DMS114 treated with DMSO at 0.1 percent for 48 hours (cell line): ENCODE results near the gene SLC17A1.
"Not testable (repeated sequence)": the region's sequence is repeated elsewhere in the genome, so short reads cannot be mapped to it uniquely, and the experiment has no call there.

Experiments used
- DNase-seq: peaks from one replicate; lab custom pipeline; 2025; ENCODE audit not compliant: unreplicated experiment; lab: John Stamatoyannopoulos, UW

Gene SLC17A1

DNA sequence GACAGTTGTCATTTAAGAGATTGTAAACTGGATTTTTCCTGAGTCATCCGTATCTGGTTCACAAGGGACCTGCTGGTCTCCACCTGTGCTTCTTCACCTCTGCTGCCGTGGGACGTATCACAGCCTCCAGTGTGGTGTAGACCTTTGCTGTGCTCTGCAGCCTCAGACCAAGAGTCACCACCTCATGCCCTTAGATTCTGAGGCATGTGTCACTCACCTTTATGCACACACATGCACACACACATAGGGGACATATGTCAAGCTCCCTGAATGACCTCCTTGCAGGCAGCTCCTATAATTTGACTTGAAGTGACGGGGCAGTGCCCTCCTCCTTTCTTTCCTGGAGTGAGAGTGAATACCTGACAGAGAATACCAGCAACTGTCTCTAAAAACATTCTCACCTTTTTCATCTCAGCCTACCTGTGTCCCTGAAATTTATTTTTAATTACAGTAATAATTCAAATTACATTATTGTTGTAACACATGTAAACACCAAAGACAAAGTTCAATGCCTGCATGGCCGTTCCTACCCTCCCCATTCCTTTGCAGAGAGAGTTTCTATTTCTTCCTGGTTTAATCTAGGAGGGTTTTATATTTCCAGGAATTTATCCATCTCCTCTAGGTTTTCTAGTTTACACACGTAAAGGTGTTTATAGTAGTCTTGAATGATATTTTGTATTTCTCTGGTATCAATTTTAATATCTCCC is 73.8 kb downstream of the SLC17A1 start:
- no peak for DNase-seq

DNA sequence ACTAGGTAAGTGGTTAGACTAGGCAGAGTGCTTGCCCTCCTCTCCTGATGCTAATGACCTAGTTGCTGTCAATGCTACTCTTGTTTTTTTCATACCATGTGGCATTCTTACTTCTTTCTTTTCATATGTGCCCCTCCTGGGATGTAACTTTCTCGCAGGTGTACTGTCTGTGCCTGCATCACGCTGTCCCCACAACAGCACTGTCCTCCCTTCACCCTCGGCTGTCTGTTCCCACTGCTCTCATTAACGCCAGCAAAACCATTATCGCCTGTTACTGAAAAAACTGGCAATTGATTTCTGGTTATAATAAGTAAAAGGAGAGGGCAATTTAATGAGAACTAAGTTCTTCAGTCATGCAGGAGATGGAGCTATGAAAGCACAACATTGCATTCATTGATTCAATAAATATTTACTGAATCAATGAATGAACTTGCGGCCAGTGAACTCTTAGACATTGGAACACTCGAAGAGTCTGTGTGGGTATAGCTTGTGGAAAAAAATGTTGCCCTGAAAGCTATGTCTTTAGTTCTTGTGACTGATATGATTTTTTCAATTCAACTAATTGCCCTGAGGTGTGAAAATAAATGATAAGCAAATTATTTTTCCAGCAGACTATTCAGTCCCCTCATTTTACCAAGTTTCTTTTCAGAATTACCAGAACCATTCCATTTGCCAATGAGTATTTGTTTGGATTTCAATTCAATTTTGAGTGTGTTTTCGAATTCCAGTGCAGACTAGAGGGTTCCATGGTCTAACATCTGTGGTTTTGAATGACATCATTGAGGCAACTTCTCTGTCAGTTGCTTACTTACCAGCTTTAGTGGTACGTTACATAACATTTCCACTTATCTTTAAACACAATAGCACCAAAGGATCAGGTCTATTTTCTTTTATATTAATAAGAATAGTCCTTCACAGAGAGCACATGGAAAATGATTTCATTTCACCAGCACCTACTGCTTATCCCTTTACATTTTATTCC is 75.2 kb downstream of the SLC17A1 start:
- no peak for DNase-seq

DNA sequence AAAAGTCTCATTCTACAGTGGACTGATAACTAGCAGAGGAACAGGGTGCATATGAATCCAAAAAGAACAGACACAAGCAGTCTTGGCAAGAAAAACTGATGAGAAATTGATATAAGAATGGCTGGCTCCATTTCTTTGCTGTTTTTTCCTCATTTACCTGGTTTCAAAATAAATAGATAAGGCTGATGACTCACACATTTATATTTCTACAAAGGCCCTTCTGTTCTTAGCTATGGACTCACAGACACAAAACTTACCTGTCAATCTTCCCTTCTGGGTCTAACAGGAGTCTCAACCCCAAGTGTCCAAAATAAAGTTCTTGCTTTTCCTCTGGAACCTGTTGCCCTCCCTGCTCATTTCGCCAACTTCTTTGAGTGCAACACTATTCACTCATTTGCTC is 76.4 kb downstream of the SLC17A1 start:
- no peak for DNase-seq

DNA sequence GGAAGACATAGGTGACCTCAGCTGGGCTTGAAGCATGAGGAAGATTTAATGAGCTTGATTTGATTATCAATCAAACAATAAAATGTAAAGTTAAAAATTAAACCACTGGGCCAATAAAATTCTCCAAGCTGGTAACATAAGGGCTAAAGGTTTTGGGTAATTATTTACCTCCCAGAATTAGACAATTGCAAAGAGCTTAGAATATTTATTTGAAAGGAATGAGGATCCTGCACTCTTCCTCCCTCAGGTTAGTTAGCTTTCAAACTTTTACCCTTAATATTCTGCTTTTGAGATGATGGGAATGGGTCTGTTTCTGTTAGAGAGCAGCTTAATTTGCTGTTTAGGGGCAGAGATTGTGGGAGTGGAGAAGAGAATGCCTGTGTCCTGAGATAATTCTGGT is 77.3 kb downstream of the SLC17A1 start, which contains the start of gene SLC17A4:
Gene SLC17A4 (plus strand): TSS at position 208 of the 400 bp plus-strand sequence. CDS start 7,221 bp downstream, outside the sequence.
- no peak for DNase-seq

DNA sequence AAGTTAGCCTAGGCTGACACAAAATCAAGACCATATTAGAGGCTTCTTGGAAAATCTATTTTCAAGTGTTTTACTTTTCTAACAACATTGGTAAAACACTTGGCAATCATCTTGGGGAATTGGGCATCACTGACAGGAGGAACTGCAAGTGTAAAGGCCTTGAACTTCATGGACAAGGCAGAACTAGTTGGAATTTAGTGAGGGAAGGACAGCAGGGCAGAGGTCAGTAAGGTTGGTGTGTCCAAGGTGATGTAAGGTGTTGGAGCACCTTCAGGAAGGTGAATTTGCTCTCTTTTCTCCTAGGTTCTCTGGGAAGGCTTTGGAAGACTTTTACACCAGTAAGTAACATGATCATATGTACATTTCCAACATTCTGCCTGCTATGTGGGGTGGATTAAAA is 78.8 kb downstream of the SLC17A1 start:
- DNase-seq: no peak

DNA sequence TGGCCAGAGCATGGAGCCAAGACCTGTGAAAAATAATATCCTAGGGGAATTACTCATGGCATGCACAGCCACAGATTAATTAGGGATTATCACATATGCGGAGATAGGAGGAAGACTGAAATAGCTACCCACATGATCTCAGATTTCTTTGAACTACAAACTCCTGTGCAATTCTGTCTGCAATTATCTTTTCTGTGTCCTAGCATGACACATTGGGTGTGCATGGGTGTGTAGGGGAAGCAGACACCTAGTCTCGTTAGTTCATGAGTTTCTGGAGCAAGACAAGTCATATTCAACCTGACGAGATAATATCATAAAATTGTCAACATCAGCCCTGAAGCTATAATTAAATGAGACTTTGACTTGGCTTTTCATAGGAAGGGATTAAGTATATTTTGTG is 80.9 kb downstream of the SLC17A1 start:
- DNase-seq: no peak

DNA sequence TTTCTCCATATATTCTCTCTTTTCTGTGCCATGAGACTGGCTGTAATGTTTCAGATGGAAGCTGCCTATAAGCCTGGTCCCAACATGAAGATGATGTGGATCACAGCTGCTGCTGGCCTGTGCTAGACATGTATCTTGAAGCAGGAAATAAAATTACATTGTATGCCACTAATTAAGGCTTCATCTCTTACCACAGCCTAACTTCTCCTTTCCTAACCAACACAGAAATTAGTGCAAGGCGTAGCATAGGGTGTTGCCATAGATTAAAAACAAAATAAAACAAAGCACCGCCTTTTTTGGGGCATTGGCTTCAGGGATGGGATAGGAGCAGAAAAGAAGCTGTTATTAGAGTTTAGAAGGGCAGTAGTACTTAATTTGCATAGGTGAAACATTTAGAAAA is 82.0 kb downstream of the SLC17A1 start:
- no peak for DNase-seq

DNA sequence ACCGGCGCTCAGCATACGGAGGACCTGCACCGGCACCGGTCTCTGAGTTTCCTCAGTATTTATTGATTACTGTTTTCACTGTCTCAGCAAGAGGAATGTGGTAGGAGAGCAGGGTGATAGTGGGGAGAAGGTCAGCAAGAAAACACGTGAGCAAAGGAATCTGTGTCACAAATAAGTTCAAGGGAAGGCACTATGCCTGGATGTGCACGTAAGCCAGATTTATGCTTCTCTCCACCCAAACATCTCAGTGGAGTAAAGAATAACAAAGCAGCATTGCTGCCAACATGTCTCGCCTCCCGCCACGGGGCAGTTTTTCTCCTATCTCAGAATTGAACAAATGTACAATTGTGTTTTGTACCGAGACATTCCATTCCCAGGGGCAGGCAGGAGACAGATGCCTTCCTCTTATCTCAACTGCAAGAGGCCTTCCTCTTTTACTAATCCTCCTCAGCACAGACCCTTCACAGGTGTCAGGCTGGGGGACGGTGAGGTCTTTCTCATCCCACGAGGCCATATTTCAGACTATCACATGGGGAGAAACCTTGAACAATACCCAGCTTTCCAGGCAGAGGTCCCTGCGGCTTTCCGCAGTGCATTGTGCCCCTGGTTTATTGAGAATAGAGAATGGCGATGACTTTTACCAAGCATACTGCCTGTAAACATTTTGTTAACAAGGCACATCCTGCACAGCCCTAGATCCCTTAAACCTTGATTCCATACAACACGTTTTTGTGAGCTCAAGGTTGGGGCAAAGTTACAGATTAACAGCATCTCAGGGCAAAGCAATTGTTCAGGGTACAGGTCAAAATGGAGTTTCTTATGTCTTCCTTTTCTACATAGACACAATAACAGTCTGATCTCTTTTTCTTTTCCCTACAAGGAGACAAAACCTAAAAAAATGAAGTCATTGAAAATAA is 83.0 kb downstream of the SLC17A1 start:
- DNase-seq: not testable (repeated sequence)

DNA sequence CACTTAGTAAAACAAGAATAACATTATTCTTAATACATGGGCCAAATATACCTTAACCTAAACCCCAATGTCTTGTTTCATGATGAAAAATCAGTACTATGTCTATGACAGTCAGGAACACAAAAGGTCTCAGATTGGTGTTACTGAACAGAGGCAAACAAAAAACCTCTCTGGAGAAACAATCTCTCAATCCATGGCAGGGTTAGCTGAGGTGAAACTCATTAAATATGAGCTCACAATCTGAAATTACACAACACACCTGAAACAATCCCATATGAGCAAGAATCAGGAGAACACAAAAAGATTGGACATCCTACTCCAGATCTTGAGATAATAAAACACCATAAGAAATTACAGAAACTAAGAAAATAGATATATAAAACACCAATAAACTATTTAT is 83.8 kb downstream of the SLC17A1 start:
- no peak for DNase-seq

DNA sequence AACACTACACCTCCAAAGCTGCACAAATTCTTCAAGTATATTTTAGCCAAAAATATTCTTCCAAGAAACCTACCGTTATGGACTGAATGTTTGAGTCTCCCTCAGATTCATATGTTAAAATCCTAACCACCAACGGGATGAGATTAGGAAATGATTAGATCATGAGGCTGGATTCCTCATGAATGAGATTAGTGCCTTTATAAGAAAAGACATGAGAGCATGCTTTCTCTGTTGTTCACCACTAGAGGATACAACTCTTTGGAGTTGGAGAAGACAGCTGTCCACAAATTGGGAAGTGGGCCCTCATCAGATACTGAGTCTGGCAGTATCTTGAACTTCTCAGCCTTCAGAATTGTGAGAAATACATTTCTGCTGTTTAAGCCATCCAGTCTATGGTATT is 84.4 kb downstream of the SLC17A1 start:
- no peak for DNase-seq

DNA sequence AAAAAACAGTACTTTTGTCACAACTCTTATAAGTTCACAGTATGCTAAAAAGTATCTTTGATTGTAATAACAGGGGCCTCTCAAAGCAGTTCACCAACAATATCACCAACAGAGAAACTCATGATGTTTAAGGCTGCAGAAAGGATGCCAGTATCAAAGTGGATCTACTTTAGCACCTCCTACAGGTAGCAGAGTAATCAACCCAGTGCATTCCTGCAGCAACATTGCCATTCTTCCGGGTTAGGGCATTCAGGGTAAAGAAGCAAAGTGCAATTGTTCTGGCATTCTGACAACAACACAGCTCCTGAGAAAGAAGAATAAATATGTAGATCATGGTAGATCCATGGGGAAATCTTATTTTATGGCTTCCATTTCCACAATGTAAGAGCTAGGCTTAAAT is 84.9 kb downstream of the SLC17A1 start:
- DNase-seq: no peak

DNA sequence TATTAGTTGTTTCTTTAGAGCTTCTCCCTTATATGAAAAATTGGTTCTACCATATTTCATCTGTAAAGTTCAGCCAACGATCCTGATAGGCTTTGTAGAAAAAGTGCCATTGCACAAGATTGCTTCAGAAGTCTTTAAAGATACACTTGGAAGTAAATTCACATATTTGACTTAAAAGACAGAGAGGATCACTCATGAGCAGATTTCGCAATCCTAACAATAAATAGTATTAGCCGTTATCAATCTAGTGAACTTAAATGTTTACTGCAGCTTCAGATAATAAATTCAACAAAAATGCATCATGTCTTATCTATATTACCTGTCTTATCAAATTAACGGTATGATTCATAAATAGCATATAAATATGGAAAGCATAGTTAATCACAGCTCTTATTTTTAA is 86.0 kb downstream of the SLC17A1 start:
- no peak for DNase-seq

DNA sequence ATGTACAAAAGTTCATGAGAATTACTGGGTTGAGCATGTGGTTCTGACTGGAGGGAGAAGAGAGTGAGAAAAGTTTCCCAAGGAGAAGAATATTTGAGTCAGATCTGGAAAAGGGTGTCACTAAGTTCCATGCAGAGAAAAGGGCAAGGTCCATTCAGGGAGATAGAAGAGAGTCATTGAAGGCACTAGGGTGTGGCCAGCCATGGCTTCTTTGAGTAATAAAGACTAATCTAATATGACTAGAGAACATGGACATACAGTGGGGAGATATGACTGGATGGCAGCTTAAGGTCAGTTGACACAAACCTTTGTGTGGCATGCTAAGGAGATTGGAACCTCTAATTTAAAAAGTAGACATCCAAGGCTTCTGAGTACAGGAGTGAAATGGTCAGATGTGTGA is 88.0 kb downstream of the SLC17A1 start:
- no peak for DNase-seq

DNA sequence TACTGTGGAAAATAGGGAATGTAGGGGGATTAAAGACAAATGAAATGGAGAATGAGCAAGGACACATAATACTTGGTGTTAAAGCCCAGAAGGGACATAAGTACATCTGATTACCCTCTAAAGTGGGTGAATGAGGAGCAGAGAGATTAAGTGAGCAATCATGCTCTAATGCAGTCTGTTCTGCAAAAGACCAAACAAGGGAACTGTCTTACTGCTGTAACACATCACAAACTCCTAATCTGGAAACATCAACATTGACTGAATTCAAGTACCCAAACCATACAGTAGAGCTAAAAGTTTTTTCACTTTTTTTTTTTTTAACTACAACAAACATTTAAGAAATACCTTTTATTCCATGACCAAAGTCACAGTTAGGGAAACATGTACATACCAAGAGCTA is 96.6 kb downstream of the SLC17A1 start:
- no peak for DNase-seq
